HG02678 (cell line): ENCODE results near the gene MSLN.

Experiments
- ATAC-seq: cut with Tn5 transposase; IDR thresholded peaks from one replicate; pipeline ENCODE4 v1.9.1; 2021; ENCODE audit warnings: mild to moderate bottlenecking, moderate library complexity; ENCODE audit not compliant: unreplicated experiment

MSLN gene

GRCh38 chr16:722835-723633 lies 37.5 kb upstream of the MSLN start:
- no peak for ATAC-seq

DNA sequence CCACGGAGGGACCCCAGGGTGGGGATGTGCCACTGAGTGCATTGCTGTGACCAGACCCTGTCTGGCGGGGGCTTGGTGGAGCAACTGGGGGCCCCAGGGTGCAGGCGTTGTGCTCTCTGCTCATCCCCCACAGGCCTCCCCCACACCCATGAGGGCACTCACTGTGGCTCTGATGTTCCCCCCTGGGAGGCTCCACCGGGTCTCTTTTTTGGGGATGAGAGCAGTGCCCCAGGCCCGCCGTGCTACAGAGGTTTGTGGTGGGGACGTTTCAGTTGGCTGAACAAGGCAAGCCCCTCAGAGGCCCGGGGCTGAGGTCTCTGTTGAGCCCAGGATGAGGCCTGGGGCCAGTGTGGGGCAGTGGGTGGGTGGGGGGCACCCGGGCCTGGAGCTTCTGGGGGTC lies 36.8 kb upstream of the MSLN start:
- no peak for ATAC-seq

DNA sequence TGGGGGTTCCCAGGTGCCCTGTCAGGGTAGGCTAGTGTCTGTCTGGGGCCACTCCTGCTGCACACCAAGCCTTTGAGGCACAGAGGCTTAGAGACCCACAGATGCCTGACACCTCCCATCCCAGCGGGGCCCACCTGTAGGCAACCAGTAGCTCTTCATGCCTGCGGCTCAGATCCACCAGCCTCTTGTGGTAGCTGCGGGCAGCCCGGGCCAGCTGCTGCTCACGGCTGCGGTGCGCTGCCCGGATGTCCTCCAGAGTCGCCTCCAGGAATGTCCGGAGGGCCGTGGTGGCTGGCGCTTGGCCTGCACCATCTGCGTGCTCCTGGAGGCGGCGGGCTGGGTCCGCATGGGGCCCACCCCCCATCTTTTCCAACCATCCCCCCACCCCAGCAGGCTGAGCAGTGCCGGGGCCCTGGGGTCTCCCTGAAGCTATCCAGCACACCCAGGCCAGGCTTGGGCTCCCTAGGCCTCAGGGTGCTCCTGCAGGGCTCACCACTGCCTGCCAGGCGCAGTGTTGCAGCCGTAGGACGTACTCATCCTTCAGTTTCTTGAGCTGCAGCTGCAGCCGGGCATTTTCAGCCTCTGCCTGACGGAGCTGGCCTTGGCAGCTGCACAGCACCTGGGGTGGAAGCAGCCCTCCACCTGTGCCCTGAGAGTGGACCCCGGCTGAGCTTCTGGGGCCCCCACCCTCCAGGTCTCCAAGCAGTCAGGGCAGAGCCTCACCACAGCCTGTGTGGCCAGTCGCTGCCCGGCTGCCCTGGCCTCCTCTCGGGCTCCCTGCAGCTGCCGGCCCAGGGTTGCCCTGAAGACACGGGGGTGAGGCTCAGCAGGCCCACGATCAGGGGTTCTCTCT lies 36.1 kb upstream of the MSLN start:
- no peak for ATAC-seq

DNA sequence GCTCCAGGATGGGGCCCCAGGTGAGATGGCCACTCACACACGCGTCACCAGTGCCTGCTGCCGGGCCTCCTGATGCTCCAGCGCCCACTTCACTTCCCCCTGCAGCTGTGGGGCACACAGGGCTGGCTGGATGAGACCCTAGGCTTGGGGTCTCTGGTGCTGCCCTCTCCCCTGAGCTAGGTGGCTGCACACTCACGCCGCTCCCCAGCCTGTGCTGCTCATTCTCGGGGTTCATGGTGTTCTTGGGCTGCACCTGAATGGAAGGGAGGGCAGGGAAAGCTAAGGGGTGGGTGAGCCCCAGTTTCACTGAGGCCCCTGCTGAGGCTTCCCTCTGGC lies 35.5 kb upstream of the MSLN start:
- ATAC-seq: no peak

DNA sequence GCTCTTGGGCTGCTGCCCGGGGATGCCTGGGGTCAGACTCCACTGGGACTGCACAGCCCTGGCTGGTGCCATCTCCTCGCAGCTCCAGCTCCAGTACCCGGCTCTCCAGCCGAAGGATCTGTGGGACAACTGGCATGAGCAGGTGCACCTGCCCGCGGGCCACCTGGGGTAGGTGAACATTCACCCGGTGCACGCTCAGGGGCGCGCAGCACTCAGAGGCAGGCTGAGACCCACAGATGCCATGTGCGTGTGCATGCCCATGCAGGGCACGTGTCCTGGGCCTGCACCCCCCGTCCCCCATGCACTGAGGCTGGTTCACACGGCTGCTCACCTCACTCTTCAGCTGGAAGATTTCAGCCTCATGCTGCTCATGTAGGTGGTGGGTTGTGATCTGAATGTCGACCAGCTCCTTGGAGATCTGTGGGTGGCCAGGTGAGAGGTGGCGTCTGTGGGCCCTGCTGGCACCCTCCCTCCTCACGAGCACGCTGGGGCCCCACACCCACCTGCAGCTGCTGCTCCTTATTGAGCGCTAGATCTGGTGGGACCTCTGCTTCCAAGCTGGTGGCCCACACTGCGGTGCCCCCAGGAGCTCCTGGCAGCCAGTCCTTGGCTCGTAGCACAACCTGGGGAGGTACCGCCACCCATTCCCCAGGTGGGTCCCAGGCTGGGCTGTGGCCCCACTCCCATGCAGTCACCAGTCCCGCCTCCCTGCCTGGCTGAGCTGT lies 34.9 kb upstream of the MSLN start:
- no peak for ATAC-seq

DNA sequence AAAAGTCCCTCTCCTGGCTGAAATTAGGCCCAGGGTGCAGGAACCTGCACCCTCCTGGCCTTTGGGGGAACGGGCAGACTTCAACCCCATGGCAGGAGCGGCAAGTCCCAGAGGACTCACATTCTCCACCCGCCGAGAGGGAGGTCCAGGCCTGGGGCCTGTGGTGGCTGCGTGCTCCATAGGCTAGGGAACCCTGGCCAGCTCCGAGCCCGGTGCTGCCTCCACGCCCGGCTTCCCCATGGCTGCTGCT lies 34.4 kb upstream of the MSLN start:
- no peak for ATAC-seq

DNA sequence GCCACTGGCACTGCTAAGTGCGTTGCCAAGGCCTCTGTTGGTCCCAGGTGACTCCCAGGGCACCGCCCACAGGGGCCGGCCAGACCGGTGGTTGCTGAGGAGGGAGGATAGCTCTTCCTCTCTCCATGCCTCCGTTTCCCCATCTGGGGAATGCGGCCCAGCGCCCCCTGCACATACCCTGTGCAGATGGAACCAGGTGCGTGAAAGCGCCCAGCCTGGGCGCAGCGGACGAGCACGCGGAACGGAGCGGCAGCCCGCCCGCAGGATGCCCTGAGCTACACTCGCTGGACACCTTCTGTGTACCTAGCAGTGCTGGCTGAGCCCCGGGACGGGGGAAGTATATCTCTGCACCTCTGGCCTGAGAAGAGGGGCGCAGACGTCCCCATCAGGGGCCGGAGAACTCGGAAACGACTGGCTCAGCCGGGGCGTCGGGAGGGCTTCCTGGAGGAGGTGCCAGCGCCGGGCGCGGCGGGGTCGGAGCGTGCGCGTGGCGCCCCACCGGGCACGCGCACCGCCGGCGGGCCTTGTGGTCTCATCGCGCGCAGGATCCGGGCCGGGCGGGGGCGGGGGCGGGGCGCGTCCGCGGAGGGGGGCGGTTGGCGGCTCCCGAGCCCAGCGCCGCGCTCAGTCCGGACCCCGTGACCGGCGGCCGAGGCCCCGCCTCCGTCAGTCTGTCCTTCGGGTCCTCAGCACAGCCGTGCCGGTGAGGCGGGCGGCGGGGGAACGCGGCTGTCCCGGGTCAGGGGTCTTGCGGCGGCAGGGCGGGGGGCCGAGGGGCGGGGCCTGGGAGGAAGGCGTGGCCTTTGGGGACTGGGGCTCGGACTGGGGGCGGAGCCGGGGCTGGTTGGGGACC lies 33.9 kb upstream of the MSLN start, which contains the start of the genes CCDC78 and HAGHL:
CCDC78 (minus strand) TSS at position 6 of the 853 bp plus-strand sequence. CDS start 76 bp downstream, outside the sequence.
HAGHL (plus strand) TSS at position 669 of the 853 bp plus-strand sequence. CDS start 404 bp downstream, outside the sequence.
- peak; percentile 42 for ATAC-seq

- ATAC-seq: peak; percentile 7
Measured at GRCh38 chr16:727291-727977, 33.1 kb upstream of the MSLN start.

GRCh38 chr16:728131-728889 lies 32.2 kb upstream of the MSLN start:
- peak; percentile 31 for ATAC-seq

GRCh38 chr16:728890-729744 lies 31.4 kb upstream of the MSLN start:
- ATAC-seq: no peak

- no peak for ATAC-seq
Measured at GRCh38 chr16:729768-730665, 30.5 kb upstream of the MSLN start.

- no peak for ATAC-seq
Measured at GRCh38 chr16:730666-731509, 29.6 kb upstream of the MSLN start.

GRCh38 chr16:732332-732731 lies 28.2 kb upstream of the MSLN start:
- no peak for ATAC-seq

DNA sequence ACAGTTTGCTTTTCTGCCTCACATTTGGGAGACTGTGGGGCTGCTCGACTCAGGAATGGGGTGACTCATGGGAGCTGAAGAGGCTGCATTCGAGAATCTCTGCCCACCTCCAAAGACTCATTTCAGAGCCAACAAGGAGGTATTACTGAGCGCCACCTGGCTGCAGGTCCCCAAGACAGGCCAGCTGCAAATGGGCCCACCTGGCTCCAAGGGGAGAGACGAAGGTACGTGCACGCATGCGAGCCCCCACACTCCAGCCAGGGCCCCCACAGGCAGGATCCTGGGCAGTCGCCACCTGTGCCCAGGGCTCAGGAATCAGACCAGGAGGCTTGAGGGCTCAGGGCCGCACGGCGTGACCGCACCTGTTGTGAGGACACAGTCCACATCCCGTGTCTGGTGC lies 27.6 kb upstream of the MSLN start:
- ATAC-seq: no peak

DNA sequence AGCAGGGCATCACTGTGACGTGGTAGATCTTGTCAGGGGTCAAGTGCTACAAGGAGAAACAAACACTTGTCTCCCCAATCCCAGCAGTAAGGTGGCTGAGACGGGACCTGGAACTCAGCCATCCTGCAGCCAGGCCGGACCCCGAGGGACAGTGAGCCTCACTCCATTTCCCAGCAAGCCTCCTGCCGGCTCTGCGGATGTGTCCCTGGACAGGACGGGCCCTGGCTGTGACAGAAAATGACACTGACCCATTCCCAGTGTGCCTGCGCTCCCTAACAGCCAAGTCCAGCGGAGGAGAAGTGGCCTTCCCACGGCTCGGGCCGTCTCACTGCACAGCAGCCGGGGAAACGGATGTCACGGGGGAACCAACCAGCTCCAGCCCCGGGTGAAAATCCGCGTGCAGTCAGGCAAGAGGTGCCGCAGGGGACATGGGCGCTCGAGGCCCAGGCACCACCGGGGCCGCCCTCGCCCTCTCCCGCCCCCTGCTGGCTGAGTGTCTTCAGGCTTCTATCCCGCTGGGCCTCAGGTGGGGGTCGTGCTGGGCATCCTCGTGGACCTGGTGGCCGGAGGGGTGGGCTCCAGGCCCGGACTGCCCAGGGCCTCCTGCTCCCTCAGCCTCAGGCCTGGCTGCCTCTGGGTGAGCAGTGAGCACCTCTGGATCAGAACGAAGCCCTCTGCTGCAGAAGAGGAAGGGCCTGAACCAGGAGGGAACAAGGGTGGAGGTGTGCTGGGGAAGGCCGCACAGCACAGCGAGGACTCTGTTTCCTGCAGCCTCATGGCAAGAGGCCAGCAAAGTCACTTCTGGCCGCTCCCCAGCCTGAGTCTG lies 26.9 kb upstream of the MSLN start:
- no peak for ATAC-seq
